NCI-H1048 (cell line): ENCODE measurements around the gene KIF13A.
"Not testable (repeated sequence)": the region's sequence is repeated elsewhere in the genome, so short reads cannot be mapped to it uniquely, and the experiment has no call there.

ENCODE experiments used
- DNase-seq: peaks from one replicate; lab custom pipeline; 2025; lab: John Stamatoyannopoulos, UW

Gene KIF13A

GRCh38 chr6:17968876-17969275 lies 18.6 kb downstream of the KIF13A start:
- DNase-seq = no peak

GRCh38 chr6:17967668-17968518 lies 19.5 kb downstream of the KIF13A start:
- no peak for DNase-seq

- DNase-seq = no peak
These were observed 21.0 kb downstream of the KIF13A start for GRCh38 chr6:17966451-17966850.

DNA sequence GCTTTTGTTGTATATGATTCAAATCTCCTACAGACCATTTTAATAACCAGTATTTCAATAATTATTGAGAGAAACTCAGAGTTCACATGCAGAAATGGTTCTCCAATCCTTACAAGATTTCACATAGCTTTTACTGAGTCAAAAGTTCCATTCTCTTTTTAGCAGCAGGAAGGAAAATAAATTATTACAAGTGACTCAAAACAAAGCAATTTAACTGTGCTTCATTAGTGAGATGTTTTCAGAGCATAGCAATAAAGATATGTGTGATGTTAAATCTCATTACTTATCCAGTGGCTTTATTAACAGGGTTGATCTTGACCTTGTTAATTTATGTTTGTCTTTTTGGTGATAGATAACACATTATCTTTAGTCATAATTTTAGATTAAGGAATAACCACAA lies 22.0 kb downstream of the KIF13A start:
- DNase-seq = no peak

- DNase-seq = no peak
These were observed 22.8 kb downstream of the KIF13A start for GRCh38 chr6:17964633-17965032.

DNA sequence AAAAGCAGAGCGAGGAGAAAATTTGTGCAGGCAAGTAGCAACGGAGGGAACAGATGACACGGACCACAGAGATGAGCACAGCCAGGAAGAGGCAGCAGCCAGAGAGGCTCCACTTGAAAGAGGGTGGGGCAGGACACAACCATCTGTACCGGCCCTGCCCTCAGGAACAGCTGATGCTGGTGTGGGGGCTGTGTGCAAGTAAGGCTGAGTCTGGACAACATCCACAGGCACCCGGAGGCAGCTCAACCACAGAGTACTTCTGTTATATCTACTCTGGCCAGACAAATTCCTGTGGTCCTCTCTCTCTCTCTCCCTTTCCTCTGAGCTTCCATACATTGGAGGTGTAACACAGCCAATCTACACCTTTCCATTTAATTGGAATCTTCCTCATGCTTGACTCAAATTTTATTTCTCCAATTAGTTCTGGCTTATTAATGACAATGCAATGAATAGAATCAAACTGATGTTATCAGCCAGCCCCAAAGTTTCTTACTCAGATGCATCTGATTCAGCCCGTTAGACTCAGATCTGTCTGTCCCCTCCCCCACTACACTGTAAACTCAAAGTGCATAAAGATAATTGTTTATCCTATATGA lies 24.9 kb downstream of the KIF13A start:
- DNase-seq = no peak

DNA sequence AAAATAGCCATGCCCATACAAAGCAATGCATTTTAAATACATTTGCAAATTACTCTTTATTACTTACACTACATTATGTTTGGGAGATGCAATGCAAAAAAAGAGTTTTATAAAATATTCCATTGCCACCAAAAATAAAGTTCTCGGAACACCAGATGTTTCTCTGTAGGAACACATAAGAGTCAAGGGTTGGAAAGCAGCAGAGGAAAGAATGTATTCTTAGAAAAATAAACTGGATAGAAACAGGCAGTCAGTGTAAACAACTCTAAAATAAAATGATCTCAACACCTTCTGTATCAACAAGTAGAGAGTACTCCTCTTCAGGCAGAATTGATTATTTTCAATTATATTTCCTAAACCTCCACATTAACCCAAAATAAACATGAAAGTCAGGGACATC lies 28.1 kb downstream of the KIF13A start:
- no peak for DNase-seq

DNA sequence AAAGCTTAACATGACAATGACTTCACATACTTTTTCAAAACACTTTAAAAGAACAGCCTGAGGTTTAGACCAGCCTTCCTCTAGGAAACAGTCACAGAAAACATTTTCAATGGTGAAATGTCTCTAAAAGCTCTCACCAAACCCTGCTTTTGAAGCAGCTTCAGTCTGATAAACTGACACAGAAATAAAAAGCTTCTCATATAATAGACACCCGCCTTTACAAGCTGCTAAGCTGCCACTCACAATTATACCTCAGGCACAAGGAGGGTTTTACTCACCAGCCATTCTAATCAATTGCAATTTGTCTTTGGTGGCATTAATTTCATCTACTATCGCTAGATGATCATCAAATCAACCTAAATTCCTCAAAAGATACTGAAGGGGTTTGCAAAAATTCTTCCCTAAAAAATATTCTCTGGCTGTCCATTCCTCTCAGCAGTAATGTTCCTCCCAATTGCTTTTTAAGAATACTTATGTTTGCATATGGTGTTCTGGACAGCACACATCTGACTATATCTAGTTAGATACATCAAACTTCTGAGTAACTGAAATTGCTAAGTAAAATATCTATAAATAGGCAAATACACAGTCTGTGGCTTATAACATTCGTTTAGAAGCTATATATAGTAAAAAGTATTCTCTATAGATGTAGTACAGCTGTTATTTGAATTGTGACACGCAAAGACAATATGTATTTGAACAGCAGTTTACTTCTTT lies 29.4 kb downstream of the KIF13A start:
- no peak for DNase-seq

GRCh38 chr6:17957498-17957897 lies 29.9 kb downstream of the KIF13A start:
- DNase-seq = no peak

DNA sequence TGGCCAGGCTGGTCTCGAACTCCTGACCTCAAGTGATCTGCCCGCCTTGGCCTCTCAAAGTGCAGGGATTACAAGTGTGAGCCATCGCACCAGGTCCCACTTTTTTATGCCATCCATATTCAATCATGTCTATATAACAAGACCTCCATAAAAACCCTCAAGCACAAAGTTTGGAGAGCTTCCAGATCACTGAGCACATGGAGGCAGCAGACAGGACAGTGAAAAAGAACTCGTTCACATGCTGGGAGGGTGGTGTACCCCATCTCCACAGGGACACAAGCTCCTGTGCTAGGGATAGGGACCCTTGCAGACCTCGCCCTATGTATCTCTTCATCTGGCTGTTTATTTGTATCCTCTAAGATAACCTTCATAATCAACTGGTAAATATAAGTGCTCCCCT lies 30.3 kb downstream of the KIF13A start:
- DNase-seq = no peak

GRCh38 chr6:17950095-17950494 lies 37.3 kb downstream of the KIF13A start:
- no peak for DNase-seq

DNA sequence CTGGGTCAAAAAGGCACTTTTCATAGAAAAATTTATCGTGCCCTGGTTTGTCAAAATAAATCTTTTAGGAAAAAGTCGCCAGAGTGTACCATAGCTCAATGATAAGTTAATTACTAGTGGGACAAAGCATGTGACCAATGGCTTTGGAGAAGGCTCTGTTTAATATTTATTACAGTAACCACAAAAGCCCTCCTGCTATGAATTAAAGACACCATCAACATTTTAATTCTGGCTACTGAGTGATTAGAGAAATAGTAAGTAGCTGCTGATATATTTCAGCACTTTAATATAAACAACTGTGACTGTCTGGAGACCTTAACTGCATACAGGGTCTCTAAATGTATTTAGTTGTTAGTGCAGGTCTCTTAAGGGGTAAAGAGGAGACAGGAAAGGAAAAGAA lies 38.3 kb downstream of the KIF13A start:
- no peak for DNase-seq

DNA sequence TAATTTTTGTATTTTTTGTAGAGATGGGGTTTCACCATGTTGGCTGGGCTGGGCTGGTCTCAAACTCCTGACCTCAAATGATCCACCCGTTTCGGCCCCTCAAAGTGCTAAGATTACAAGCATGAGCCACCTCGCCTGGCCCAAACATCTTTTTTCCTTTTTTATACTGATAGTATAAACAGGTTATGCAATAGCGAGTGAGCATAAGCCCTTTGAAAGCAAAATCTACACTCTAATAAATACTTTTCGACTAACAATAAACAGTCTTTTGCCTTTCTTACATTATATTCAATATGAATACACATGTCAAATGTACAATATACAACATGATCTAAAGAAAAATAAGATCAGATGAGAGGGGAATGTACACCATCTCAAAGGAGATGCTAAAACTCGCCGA lies 38.7 kb downstream of the KIF13A start:
- DNase-seq = no peak

DNA sequence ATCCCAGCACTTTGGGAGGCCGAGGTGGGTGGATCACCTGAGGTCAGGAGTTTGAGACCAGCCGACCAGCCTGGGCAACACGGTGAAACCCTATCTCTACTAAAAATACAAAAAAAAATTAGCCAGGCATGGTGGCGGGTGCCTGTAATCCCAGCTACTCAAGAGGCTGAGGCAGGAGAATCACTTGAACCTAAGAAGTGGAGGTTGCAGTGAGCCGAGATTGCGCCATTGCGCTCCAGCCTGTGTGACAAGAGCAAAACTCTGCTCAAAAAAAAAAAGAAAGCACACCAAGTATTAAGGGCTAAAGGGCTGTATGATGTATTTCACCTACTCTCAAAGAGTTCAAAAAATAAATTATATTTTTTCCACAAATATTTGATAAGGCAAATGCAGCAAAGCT lies 39.9 kb downstream of the KIF13A start:
- DNase-seq = not testable (repeated sequence)

DNA sequence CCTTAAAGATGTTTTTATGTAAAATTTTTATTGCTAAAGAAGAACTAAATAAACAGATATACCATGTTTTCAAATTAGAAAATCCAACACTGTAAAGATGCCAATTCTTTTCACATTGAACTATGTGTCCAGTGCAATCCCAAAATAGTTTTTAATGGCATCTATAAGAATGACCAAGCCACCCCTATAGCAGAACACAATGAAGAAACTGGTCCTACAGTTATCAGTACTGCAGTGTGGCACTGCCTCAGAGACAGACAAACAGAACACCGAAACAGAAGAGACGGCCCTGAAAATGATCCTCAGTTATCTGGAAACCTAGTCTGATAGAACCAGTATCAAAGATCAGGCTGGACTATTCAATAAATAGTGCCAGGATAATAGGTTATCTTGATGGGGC lies 41.9 kb downstream of the KIF13A start:
- no peak for DNase-seq

GRCh38 chr6:17945111-17945510 lies 42.3 kb downstream of the KIF13A start:
- DNase-seq = no peak

- no peak for DNase-seq
These were observed 46.1 kb downstream of the KIF13A start for GRCh38 chr6:17941318-17941717.

GRCh38 chr6:17940151-17940792 lies 47.2 kb downstream of the KIF13A start:
- DNase-seq = no peak

GRCh38 chr6:17938901-17939300 lies 48.5 kb downstream of the KIF13A start:
- no peak for DNase-seq

- DNase-seq = no peak
These were observed 52.0 kb downstream of the KIF13A start for GRCh38 chr6:17935188-17936149.

- no peak for DNase-seq
These were observed 53.7 kb downstream of the KIF13A start for GRCh38 chr6:17933716-17934115.
